Ovary (tissue), 3 donors: ENCODE measurements around the gene LPIN1.

Experiments
- EP300 ChIP-seq: sonication (generic); formaldehyde crosslinking; IDR thresholded peaks from one replicate; pipeline ENCODE4 v1.6.1; 2017; ENCODE audit warnings: antibody characterized with exemption
- POLR2A ChIP-seq: fragments of 450-650 bp; IDR thresholded peaks from one replicate; pipeline ENCODE4 v1.6.1; 2017; ENCODE audit warnings: antibody characterized with exemption, mild to moderate bottlenecking, moderate library complexity
- TF ChIP-seq, protein P1 (sequence below), 3 donors: fragments of 450-650 bp in 2 of 3; fragments of 200-600 bp in 1 of 3; IDR thresholded peaks; one replicate each; pipeline versions ENCODE4 v1.5.1 to v1.8.0; 2016 to 2022; ENCODE audit warnings: antibody characterized with exemption in 3 of 3, mild to moderate bottlenecking in 1 of 3
- donor health status: DM: no; HTN: no; CAD: no.

DNA sequence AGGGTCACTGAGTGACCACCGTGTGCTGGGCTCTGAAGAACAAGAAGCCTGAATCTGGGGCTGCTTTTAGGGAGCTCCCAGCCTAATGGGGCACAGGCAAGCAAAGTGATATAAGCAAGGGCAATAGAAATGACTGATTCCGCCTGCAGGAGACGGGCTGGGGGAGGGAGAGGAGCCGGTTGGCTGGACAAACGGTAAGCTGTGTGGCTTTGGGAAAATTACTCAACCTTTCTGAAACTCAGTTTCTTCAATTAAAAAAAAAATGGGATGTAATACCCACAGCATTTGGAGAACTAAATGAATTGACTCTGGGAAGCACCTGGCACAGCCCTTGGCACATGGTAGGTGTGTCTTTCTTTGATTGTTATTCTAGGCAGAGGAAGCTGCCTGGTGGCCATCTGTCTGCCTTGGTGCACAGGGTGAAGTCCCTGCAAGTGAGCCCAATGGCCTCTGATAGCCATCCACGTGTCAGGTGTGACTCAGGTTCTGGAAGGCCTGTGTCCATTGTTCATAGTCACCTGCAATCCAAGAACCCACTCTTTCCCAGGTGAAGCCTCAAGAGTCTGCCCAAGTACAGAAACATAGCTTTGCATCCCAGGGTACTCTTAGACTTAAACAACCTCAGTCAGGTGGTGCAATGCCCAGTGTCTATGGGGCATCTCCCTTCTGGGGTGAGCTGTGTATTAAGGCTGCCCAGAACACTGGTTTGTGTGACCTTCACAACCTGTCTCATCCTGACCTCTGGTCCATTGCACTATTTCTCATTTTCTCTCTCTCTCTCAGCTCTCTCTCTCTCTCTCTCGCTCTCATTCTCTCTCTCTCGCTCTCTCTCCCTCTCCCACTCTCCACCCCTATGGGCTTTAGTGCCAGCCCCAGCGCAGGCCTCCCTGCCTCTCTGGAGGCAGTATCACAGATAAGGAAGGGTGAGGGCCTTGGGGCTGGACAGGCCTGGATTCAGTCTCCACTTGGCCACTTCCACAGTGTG, 46.5 kb upstream of the LPIN1 start:
- no peak for TF ChIP-seq POLR2A
- TF ChIP-seq, protein P1, sequence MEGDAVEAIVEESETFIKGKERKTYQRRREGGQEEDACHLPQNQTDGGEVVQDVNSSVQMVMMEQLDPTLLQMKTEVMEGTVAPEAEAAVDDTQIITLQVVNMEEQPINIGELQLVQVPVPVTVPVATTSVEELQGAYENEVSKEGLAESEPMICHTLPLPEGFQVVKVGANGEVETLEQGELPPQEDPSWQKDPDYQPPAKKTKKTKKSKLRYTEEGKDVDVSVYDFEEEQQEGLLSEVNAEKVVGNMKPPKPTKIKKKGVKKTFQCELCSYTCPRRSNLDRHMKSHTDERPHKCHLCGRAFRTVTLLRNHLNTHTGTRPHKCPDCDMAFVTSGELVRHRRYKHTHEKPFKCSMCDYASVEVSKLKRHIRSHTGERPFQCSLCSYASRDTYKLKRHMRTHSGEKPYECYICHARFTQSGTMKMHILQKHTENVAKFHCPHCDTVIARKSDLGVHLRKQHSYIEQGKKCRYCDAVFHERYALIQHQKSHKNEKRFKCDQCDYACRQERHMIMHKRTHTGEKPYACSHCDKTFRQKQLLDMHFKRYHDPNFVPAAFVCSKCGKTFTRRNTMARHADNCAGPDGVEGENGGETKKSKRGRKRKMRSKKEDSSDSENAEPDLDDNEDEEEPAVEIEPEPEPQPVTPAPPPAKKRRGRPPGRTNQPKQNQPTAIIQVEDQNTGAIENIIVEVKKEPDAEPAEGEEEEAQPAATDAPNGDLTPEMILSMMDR (IDR thresholded peaks at IDR 0.05), result no peak
- no peak for TF ChIP-seq EP300
